HUES48 (cell line): ENCODE data around the gene DAPK1.
"Not testable (repeated sequence)": the region's sequence is repeated elsewhere in the genome, so short reads cannot be mapped to it uniquely, and the experiment has no call there.

Experiments used
- H3K27ac ChIP-seq: one replicate; pipeline ENCODE4 v1.7.0; 2013; ENCODE audit warnings: low read depth, low read length, inconsistent platforms
- H3K27me3 ChIP-seq: 2 replicates; pipeline ENCODE4 v1.6.1; 2013; ENCODE audit warnings: mild to moderate bottlenecking, low read length; ENCODE audit not compliant: control insufficient read depth, insufficient read depth
- H3K36me3 ChIP-seq: 2 replicates; pipeline ENCODE4 v1.6.1; 2013; ENCODE audit warnings: low read length; ENCODE audit not compliant: control insufficient read depth, insufficient read depth
- H3K4me1 ChIP-seq: 2 replicates; pipeline ENCODE4 v1.6.1; 2013; ENCODE audit warnings: mild to moderate bottlenecking, low read length; ENCODE audit not compliant: control insufficient read depth, insufficient read depth
- H3K4me3 ChIP-seq: 2 replicates; pipeline ENCODE4 v1.5.1; 2013; ENCODE audit warnings: mild to moderate bottlenecking, low read depth, low read length
- H3K9ac ChIP-seq: 2 replicates; pipeline ENCODE4 v1.6.1; 2013; ENCODE audit warnings: mild to moderate bottlenecking, low read depth, low read length, moderate library complexity
- H3K9me3 ChIP-seq: 2 replicates; pipeline ENCODE4 v1.6.1; 2013; ENCODE audit warnings: low read length; ENCODE audit not compliant: control insufficient read depth, insufficient read depth

The DAPK1 gene

DNA sequence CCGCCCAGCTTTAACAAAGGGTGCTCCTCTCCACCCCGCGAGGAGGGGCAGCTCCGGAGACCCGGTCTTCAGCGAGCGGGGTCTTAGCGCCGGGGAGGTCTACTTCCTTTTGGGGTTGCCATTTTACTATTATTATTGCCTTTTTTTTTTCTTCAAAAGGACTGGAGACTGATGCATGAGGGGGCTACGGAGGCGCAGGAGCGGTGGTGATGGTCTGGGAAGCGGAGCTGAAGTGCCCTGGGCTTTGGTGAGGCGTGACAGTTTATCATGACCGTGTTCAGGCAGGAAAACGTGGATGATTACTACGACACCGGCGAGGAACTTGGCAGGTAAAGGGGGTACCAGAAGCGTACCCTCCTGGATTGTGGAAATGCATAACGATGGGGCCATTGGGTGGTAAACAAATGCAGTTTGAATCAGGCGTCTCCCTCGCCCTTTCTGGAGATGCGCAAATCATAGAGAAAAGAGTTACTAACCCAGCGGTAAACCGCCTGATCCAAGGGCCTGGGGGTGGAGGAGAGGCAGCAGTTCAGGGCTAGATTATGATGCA lies 1.2 kb downstream of the DAPK1 start:
- peak overlapping the region; percentile 69 for H3K9ac ChIP-seq
- H3K9me3 ChIP-seq, result no peaks in the 10 kb centered on the region
- H3K4me3 ChIP-seq, result peak overlapping the region; percentile 81
- H3K4me1 ChIP-seq, result peaks cover 16% of the 10 kb centered on the region
- H3K27ac ChIP-seq, result peak overlapping the region; percentile 76
- peaks cover 31% of the 10 kb centered on the region for H3K36me3 ChIP-seq
- H3K27me3 ChIP-seq, result no peaks in the 10 kb centered on the region

DNA sequence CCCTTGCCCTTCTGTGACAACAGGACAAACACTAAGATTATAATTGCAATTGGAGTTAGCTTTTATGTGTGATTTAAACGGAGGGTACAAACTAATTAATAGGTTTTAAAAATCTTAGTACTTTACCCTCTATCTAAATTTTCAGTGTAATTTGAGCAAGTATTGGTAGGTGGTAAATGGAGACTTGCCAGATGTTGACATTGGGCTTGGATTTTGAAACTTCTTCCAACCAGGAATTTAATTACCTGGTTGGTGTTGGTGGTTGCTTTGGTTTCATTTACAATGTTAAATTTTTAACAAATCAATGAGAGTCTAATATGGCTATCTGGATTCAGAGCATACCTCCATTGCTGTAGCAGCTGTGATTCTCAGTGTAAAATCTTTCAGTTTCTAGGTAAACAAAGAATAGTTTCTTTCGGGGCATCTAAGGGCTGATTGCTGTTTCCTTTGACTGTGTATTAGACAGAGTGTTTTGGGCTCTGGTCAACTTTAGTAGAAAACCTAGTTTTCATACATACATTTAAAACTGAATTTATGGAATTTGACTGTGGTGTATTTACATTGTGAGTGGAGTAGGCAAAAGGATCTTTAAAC lies 1.9 kb downstream of the DAPK1 start:
- peak overlapping the region; percentile 81 for H3K4me3 ChIP-seq

DNA sequence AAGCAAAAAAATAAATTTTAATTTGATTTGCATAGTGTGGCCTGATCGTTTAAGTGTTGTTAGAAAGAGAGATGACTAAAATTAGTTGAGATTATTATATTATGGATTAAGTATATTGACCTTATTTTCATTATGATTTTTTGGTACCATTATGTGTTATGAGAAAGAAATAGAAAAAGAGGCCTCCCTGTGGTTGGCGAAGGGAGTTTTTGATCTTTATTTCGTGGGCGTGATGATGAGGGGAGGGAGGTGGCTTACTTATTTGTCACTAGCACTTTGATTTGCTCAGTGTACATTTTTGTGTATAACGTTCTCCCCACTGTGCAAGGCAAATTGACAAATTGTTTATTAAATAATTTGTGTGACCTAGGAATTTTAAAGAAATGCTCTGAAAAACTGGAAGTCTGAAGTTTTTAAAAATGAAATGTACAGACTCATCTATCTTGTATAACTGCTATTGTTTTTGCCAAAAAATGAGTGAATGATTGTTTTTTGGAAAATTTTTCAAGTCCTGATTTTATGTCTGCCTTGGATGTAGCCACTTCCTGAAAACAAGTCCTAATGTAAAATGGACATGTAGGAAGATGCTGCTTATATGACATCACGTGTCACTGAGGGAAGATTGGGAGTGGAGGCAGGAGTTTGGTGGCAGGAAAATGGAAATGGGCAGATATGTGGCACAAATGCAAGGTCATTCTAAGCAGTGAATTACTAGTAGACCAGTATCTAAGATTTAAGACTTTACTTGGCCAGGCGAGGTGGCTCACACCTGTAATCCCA lies 3.0 kb downstream of the DAPK1 start:
- no peak overlapping the region for H3K27ac ChIP-seq

More for the DNA sequence above, 1.9 kb downstream of the DAPK1 start:
- H3K27ac ChIP-seq, result no peak overlapping the region
- H3K9me3 ChIP-seq, result no peaks in the 10 kb centered on the region
- H3K9ac ChIP-seq, result no peak overlapping the region
- peaks cover 16% of the 10 kb centered on the region for H3K4me1 ChIP-seq
- peaks cover 36% of the 10 kb centered on the region for H3K36me3 ChIP-seq
- H3K27me3 ChIP-seq, result no peaks in the 10 kb centered on the region

DNA sequence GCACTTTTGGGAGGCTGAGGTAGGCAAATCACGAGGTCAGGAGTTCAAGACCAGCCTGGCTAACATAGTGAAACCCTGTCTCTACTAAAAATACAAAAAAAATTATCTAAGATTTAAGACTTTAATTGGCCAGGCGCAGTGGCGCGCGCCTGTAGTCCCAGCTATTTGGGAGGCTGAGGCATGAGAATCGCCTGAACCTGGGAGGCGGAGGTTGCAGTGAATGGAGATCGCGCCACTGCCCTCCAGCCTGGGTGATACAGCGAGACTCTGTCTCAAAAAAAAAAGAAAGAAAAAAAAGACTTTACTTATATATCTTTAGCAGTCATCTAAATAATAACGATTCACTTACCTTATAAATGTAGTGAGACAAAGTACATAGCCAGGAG lies 3.6 kb downstream of the DAPK1 start:
- not testable (repeated sequence) for H3K4me3 ChIP-seq, H3K27ac ChIP-seq
- peaks cover 43% of the 10 kb centered on the region for H3K36me3 ChIP-seq

More for the DNA sequence above, 3.0 kb downstream of the DAPK1 start:
- H3K36me3 ChIP-seq, result peaks cover 43% of the 10 kb centered on the region
- 0 out of 2 replicates have a peak overlapping the region, but pooled peaks have one; percentile 81 for H3K4me3 ChIP-seq
- no peak overlapping the region for H3K9ac ChIP-seq
- peaks cover 16% of the 10 kb centered on the region for H3K4me1 ChIP-seq
- no peaks in the 10 kb centered on the region for H3K9me3 ChIP-seq
- H3K27me3 ChIP-seq, result no peaks in the 10 kb centered on the region

DNA sequence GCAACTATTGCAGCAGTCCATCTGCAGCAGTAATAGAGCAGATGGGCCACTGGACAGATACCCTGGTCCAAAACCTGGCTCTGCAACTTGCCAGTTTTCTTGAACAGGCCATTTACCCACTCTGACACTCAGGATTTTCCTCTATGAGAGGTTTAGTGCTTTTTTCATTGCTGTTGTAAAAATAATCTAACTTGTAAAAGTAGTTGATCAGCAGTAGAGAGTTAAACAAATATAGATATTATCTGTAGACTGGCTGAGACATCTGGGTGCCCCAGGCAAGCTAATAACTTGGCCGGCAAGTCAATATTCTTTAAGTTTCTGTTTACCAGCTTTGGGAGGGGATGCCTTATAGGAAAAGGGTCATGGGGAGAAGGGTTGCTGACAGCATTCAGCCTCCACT lies 4.1 kb downstream of the DAPK1 start:
- H3K9ac ChIP-seq, result no peak overlapping the region

More for the DNA sequence above, 3.6 kb downstream of the DAPK1 start:
- H3K9me3 ChIP-seq, H3K27me3 ChIP-seq, H3K9ac ChIP-seq: not testable (repeated sequence)
- peaks cover 16% of the 10 kb centered on the region for H3K4me1 ChIP-seq

DNA sequence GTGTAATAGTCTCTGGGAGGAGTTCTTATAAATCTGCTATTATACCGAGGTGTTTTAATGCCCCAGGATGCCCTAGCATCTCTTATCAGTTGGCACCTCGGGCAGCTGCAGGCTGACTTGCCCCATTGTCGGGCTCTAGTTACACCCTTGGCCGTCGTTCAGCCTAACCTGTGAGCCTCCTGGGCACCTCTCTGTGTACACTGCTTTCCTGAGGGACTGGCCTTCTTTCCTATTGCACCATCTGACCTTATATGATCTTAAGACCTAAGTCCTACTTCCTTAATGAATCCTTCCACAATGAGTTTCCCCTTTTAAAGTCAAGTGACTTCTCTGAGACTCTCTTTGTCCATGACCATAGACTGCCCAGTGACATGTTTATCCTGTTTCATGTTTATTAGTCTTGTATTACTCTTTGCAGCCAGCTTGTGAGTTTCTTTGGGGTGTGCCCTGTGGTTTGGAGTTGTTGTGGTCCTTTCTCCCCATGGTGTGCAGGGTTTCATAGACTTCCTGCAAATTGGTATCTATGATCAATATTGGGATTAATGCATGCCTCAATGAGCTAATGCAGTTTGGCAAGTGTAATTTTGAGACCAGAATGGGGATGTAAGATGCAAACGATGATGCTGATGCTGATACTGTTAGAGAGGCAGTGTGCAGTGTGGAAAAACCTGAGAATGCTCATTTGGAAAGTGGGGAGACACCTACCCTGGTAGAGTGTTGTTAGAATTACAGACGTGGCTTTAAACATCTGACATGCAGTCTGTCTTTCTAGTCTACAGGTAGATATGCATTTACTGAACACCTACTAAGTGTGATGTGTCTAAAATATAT lies 4.9 kb downstream of the DAPK1 start:
- peaks cover 51% of the 10 kb centered on the region for H3K36me3 ChIP-seq
- no peaks in the 10 kb centered on the region for H3K27me3 ChIP-seq
- H3K9ac ChIP-seq, result no peak overlapping the region
- H3K9me3 ChIP-seq, result no peaks in the 10 kb centered on the region
- no peak overlapping the region for H3K27ac ChIP-seq
- H3K4me3 ChIP-seq, result no peak overlapping the region
- peaks cover 16% of the 10 kb centered on the region for H3K4me1 ChIP-seq

More for the DNA sequence above, 4.1 kb downstream of the DAPK1 start:
- Histone ChIP-seq H3K27ac (no peak overlapping the region), H3K36me3 (peaks cover 44% of the 10 kb centered on the region), H3K27me3 (no peaks in the 10 kb centered on the region), H3K9me3 (no peaks in the 10 kb centered on the region), H3K4me3 (no peak overlapping the region), H3K4me1 (peaks cover 16% of the 10 kb centered on the region)

DNA sequence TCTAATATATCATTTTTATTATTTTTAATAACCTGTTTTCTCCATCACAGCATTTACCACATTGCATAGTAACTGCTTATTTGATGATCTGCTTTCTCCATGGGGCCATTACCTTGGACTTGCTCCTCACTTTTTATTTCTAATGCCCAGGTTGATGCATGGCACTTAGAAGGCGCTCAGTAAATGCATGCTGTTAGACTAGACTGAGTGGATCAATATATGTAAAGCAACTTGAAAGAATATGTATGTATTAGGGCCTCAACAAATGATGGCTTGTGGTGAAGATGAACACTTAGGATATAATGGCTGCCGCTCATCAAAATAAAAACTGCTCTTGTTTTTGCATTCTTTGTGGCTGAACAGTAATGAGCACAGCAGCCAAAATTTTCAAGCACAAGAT lies 5.8 kb downstream of the DAPK1 start:
- no peaks in the 10 kb centered on the region for H3K9me3 ChIP-seq
- peaks cover 16% of the 10 kb centered on the region for H3K4me1 ChIP-seq
- H3K4me3 ChIP-seq, result no peak overlapping the region
- H3K36me3 ChIP-seq, result peaks cover 52% of the 10 kb centered on the region
- H3K9ac ChIP-seq, result no peak overlapping the region
- H3K27ac ChIP-seq, result no peak overlapping the region
- no peaks in the 10 kb centered on the region for H3K27me3 ChIP-seq

DNA sequence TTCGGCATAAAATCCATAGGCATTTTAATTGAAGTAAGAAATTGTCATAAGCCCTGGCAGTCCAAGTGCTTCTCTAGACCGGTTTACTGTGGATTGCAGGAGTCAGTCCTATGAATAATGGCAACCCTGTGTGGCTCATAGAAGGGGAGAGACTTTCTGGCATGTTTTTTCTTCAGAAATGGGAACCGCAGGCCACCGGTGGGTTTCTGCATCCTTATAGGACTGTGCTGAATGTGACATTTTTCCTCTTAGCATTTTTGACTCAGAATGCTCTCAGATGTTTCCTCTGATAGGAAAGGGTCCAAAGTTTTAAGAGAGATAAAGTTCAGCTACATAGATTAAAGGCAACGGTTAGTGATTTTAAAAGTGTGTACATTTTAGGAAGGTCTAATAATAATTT lies 6.3 kb downstream of the DAPK1 start:
- peaks cover 15% of the 10 kb centered on the region for H3K4me1 ChIP-seq
- no peaks in the 10 kb centered on the region for H3K27me3 ChIP-seq
- peaks cover 55% of the 10 kb centered on the region for H3K36me3 ChIP-seq
- H3K4me3 ChIP-seq, result no peak overlapping the region
- no peaks in the 10 kb centered on the region for H3K9me3 ChIP-seq
- H3K9ac ChIP-seq, result no peak overlapping the region
- H3K27ac ChIP-seq, result no peak overlapping the region

DNA sequence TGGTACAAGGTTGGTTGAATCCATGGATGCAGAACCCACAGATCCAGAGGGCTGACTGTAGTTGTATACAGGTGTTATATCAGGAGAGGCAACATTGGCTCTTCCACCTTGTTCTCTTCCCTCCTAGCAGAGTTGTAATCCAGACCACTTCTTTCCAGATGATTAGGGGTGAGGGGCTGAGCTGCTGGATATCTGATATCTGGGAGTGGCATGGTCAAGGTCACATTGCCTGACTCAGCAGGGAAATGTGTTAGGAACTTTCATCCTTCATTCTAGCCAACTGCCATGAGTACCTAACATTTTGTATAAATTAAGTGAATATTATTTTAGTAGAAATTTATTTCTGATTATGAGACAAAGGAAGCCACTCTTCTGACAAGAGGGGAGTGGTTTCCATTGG lies 7.3 kb downstream of the DAPK1 start:
- no peak overlapping the region for H3K4me3 ChIP-seq
- H3K27ac ChIP-seq, result no peak overlapping the region
- no peaks in the 10 kb centered on the region for H3K9me3 ChIP-seq
- no peaks in the 10 kb centered on the region for H3K27me3 ChIP-seq
- peaks cover 58% of the 10 kb centered on the region for H3K36me3 ChIP-seq
- no peak overlapping the region for H3K9ac ChIP-seq
- H3K4me1 ChIP-seq, result peaks cover 5% of the 10 kb centered on the region

DNA sequence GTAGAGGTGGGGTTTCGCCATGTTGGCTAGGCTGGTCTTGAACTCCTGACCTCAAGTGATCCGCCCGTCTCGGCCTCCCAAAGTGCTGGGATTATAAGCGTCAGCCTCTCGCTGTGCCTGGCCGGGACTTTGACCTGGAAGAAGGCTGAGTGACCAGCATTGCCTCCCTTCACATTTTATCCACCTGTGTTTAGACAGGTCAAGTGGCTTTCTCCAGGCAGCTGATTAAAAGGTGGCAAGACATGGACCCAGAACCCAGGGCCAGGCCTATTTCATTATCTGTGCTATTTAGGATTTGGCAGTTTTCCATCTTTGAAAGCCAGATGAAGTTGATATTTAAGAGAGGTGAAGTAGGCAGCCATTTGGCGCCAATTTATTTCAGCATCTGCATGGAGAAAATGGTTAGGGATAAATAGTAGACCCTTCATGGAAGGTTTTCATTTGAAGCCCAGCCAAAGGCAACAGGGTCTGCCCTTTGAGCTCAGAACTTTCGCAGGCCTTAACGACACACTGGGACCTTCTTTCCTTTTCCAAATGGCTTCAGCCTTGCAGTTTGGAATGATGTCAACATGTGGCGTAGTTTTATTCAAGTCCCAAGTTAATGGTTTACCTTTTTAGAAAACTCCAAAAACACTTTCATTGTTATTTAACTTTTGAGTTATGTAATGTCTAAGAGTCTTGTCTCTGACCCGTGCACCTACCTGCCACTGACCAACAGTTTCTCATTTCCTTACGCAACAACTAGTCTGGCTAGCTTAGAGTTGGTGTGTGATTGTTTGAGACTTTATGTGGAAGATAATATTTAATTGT lies 8.4 kb downstream of the DAPK1 start:
- H3K36me3 ChIP-seq, result peaks cover 58% of the 10 kb centered on the region
- H3K27me3 ChIP-seq, result no peaks in the 10 kb centered on the region
- no peaks in the 10 kb centered on the region for H3K4me1 ChIP-seq
- H3K4me3 ChIP-seq, result no peak overlapping the region
- H3K9ac ChIP-seq, result no peak overlapping the region
- H3K27ac ChIP-seq, result no peak overlapping the region
- H3K9me3 ChIP-seq, result no peaks in the 10 kb centered on the region
